NCI-H345 (cell line): Measurements from ENCODE around the gene PGBD1.

Source experiments
- DNase-seq: peaks from one replicate; lab custom pipeline; 2025; lab: John Stamatoyannopoulos, UW

PGBD1 gene

GRCh38 chr6:28335040-28335563 is 53.7 kb downstream of the PGBD1 start:
- DNase-seq = no peak

GRCh38 chr6:28335564-28336283 is 54.4 kb downstream of the PGBD1 start, which contains the start of gene ZSCAN31:
Gene ZSCAN31 (minus strand): TSS chr6:28336148. CDS start chr6:28329683, 6,465 bp downstream.
- peak; percentile 89 for DNase-seq

GRCh38 chr6:28336284-28337120 is 55.1 kb downstream of the PGBD1 start:
- peak; percentile 36 for DNase-seq

GRCh38 chr6:28337121-28337520 is 55.7 kb downstream of the PGBD1 start:
- no peak for DNase-seq

- no peak for DNase-seq
These were observed 59.1 kb downstream of the PGBD1 start for GRCh38 chr6:28340310-28341095.

- no peak for DNase-seq
These were observed 62.7 kb downstream of the PGBD1 start for GRCh38 chr6:28343898-28344677.

GRCh38 chr6:28345201-28345600 is 63.8 kb downstream of the PGBD1 start:
- no peak for DNase-seq

- no peak for DNase-seq
These were observed 65.7 kb downstream of the PGBD1 start for GRCh38 chr6:28347119-28347518.

- no peak for DNase-seq
These were observed 68.0 kb downstream of the PGBD1 start for GRCh38 chr6:28349344-28349891.

GRCh38 chr6:28349892-28350737 is 68.7 kb downstream of the PGBD1 start, which contains the start of gene ZKSCAN3:
Gene ZKSCAN3 (plus strand): TSS chr6:28349947. CDS start chr6:28359587, 9,640 bp downstream.
- peak; percentile 86 for DNase-seq

- no peak for DNase-seq
These were observed 69.7 kb downstream of the PGBD1 start for GRCh38 chr6:28351087-28351486.

- DNase-seq = no peak
These were observed 70.1 kb downstream of the PGBD1 start for GRCh38 chr6:28351493-28351925.
